WTC11 (cell line): Measurements from ENCODE around the gene MROH9.

Experiments
- ATF1 ChIP-seq: sonication (generic); formaldehyde crosslinking; IDR thresholded peaks from 2 replicates; pipeline ENCODE4 v1.8.1; 2023; ENCODE audit warnings: mild to moderate bottlenecking, moderate library complexity, missing genetic modification reagents
- ATF3 ChIP-seq: sonication (generic); formaldehyde crosslinking; conservative IDR thresholded peaks from 2 replicates; pipeline ENCODE4 v1.8.1; 2022; ENCODE audit warnings: mild to moderate bottlenecking, missing genetic modification reagents
- CREM ChIP-seq: sonication (generic); formaldehyde crosslinking; IDR thresholded peaks from 2 replicates; pipeline ENCODE4 v1.8.1; 2022; ENCODE audit warnings: mild to moderate bottlenecking, missing genetic modification reagents, moderate library complexity
- CTCF ChIP-seq: fragments of 200-600 bp; IDR thresholded peaks from 2 replicates; pipeline ENCODE4 v1.8.0; 2022; ENCODE audit warnings: antibody characterized with exemption
- E2F1 ChIP-seq: sonication (generic); formaldehyde crosslinking; IDR thresholded peaks from 2 replicates; pipeline ENCODE4 v1.8.0; 2022; ENCODE audit warnings: mild to moderate bottlenecking, missing genetic modification reagents
- MXD4 ChIP-seq: fragments of 250-450 bp; sonication (Bioruptor Pico); IDR thresholded peaks from 2 replicates; pipeline ENCODE4 v1.8.0; 2021; ENCODE audit warnings: mild to moderate bottlenecking, moderate library complexity, borderline replicate concordance
- NFYB ChIP-seq: sonication (generic); formaldehyde crosslinking; conservative IDR thresholded peaks from 2 replicates; pipeline ENCODE4 v1.8.0; 2022; ENCODE audit warnings: low read depth, missing genetic modification reagents
- OVOL2 ChIP-seq: fragments of 250-450 bp; sonication (Bioruptor Pico); IDR thresholded peaks from 2 replicates; pipeline ENCODE4 v1.9.0; 2021; ENCODE audit warnings: mild to moderate bottlenecking, borderline replicate concordance
- ZNF263 ChIP-seq: sonication (generic); formaldehyde crosslinking; IDR thresholded peaks from 2 replicates; pipeline ENCODE4 v1.8.1; 2022; ENCODE audit warnings: low read depth, mild to moderate bottlenecking, moderate library complexity, missing genetic modification reagents
- TF ChIP-seq, protein P1 (sequence below): sonication (generic); formaldehyde crosslinking; IDR thresholded peaks from 2 replicates; pipeline ENCODE4 v1.8.1; 2022; ENCODE audit warnings: low read depth, mild to moderate bottlenecking, moderate library complexity, missing genetic modification reagents, borderline replicate concordance

GRCh38 chr1:170910273-170910672 lies 25.1 kb upstream of the MROH9 start:
- TF ChIP-seq E2F1 (CRISPR knock-in tag) (no peak), CTCF (no peak), CREM (no peak), NFYB (CRISPR knock-in tag) (no peak), OVOL2 (CRISPR knock-in tag) (no peak), ATF3 (CRISPR knock-in tag) (no peak), ATF1 (CRISPR knock-in tag) (no peak), ZNF263 (CRISPR knock-in tag) (no peak), MXD4 (no peak)
- TF ChIP-seq, protein P1, sequence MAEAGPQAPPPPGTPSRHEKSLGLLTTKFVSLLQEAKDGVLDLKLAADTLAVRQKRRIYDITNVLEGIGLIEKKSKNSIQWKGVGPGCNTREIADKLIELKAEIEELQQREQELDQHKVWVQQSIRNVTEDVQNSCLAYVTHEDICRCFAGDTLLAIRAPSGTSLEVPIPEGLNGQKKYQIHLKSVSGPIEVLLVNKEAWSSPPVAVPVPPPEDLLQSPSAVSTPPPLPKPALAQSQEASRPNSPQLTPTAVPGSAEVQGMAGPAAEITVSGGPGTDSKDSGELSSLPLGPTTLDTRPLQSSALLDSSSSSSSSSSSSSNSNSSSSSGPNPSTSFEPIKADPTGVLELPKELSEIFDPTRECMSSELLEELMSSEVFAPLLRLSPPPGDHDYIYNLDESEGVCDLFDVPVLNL (CRISPR knock-in tag): no peak
